Measurements from ENCODE around the gene PRPF19. TPM values are rescaled to one million over a fixed set of nuclear protein-coding genes. Genes with fewer than 3 reads are reported as not detected.

The PRPF19 gene
- total and polyA plus RNA-seq, 2 of the 8 experiments (the other 6 are each of a cell fraction or from before 2014, with no cell fraction given) = 107 to 141 TPM

GRCh38 chr11:60914633-60915247 is 8.4 kb upstream of the PRPF19 start:
- Histone ChIP-seq H3K4me1 (replicated peaks in 1 of 4; ENCODE audit: control insufficient read depth in 3 of 4, insufficient read depth in 4 of 4, low read length in 3 of 4) (peaks cover 10 to 27% (median 18%) of the 10 kb centered on the region in 4 experiments), H3K4me2 (ENCODE audit: insufficient read depth in 1 of 2, low read depth in 2 of 2, low read length in 2 of 2) (peak overlapping the region; percentile 89 to 91), H3K23ac (ENCODE audit: insufficient read length) (no peak overlapping the region), H3K56ac (replicated peaks; ENCODE audit: insufficient read length, low read depth, low read length) (no peak overlapping the region), H4K8ac (ENCODE audit: extremely low read depth, insufficient read depth, low read length) (0 out of 2 replicates have a peak overlapping the region, but pooled peaks have one; percentile 16), H4K91ac (replicated peaks; ENCODE audit: insufficient read length, low read length) (no peak overlapping the region), H3K23me2 (ENCODE audit: low read depth, low read length) (peaks cover 8% of the 10 kb centered on the region), H2BK12ac (ENCODE audit: low read depth, low read length) (no peak overlapping the region), H4K5ac (ENCODE audit: insufficient read length, low read depth, low read length) (no peak overlapping the region), H2AK5ac (ENCODE audit: low read depth, low read length) (no peak overlapping the region), H3K27me3 (replicated peaks in 1 of 4; ENCODE audit: control insufficient read depth in 3 of 4, extremely low read depth in 1 of 4, insufficient read depth in 3 of 4, low read length in 3 of 4) (peaks cover 0 to 2% (median 0%) of the 10 kb centered on the region in 4 experiments; a peak in 1 of 7 replicates), H3K9ac (replicated peaks in 1 of 4; ENCODE audit: extremely low read depth in 1 of 4, low read depth in 3 of 4, low read length in 3 of 4) (peak overlapping the region; percentile 7 to 84 (median 44); a peak in 5 of 7 replicates), H3K27ac (ENCODE audit: low read depth, low read length) (no peak overlapping the region), H3K4ac (replicated peaks; ENCODE audit: insufficient read length, low read depth, low read length) (no peak overlapping the region), H4K20me1 (replicated peaks in 1 of 2; ENCODE audit: control insufficient read depth in 1 of 2, insufficient read depth in 2 of 2, low read length in 2 of 2) (peaks cover 0 to 8% of the 10 kb centered on the region in 2 experiments), H3K4me3 (ENCODE audit: extremely low read depth in 1 of 4, insufficient read depth in 2 of 4, low read depth in 3 of 4, low read length in 4 of 4) (peak overlapping the region; percentile 63 to 82 (median 72)), H2BK120ac (replicated peaks; ENCODE audit: low read depth, low read length) (no peak overlapping the region), H2BK20ac (ENCODE audit: low read length) (no peak overlapping the region), H3K79me2 (ENCODE audit: control insufficient read depth in 1 of 2, insufficient read depth in 2 of 2, low read length in 2 of 2) (peaks cover 5 to 24% of the 10 kb centered on the region in 2 experiments), H3K9me3 (ENCODE audit: insufficient read depth in 2 of 2, low read depth in 1 of 2, low read length in 1 of 2) (no peaks in the 10 kb centered on the region), H2AFZ (ENCODE audit: low read length) (no peak overlapping the region), H3K18ac (ENCODE audit: extremely low read depth, low read length) (no peak overlapping the region; the same call in 1 of the 2 replicates), H3K36me3 (ENCODE audit: control insufficient read depth in 2 of 4, insufficient read depth in 4 of 4, low read length in 3 of 4) (peaks cover 0 to 3% (median 0%) of the 10 kb centered on the region in 4 experiments; a peak in 1 of 8 replicates), H2BK15ac (ENCODE audit: low read length) (no peak overlapping the region), H3K79me1 (ENCODE audit: low read depth, low read length) (no peaks in the 10 kb centered on the region; the same call in 1 of the 2 replicates), H3K14ac (ENCODE audit: insufficient read length) (no peak overlapping the region), H2BK5ac (ENCODE audit: low read depth, low read length) (no peak overlapping the region)
- ChIA-PET POLR2A (ENCODE audit: partially characterized antibody) (interaction anchor here (0.8 to 4.2 kb wide), 9 partner anchors 9 to 447 kb away, joined by 3 to 28 read pairs (median 4); partner anchors contain the start of genes CYB561A3, PRPF19, PTGDR2 and SLC15A3), CTCF (ENCODE audit: partially characterized antibody) (interaction anchor here (0.6 to 2.6 kb wide), 16 partner anchors 9 to 214 kb away, joined by 3 to 10 read pairs (median 5); partner anchors contain the start of gene TMEM132A)
- FAIRE-seq = no peak
- 6% methylated on average over 26 of the region's 31 CpGs; no CpG with 5 or more reads in 1 of the 2 experiments for WGBS, 2 experiments (ENCODE audit: extremely low coverage in 1 of 2, insufficient coverage in 1 of 2, insufficient read length in 1 of 2, insufficient replicate concordance in 2 of 2, low coverage in 1 of 2, low lambda C conversion rate in 2 of 2, missing lambda C conversion rate in 1 of 2)
- TF ChIP-seq HDAC2 (IDR thresholded peaks at IDR 0.05; ENCODE audit: borderline replicate concordance in 1 of 2, low read depth in 2 of 2, low read length in 2 of 2) (peak in 1 of 2 experiments; percentile 2; a peak in 1 of 4 replicates), TBP (IDR thresholded peaks at IDR 0.05; ENCODE audit: low read depth, low read length) (no peak), GTF2F1 (IDR thresholded peaks at IDR 0.05; ENCODE audit: borderline replicate concordance, low read depth, low read length) (no peak), USF2 (IDR thresholded peaks at IDR 0.05; ENCODE audit: low read length) (no peak), KDM4A (IDR thresholded peaks at IDR 0.05; ENCODE audit: low read depth, low read length, severe bottlenecking) (peak; percentile 9), SAP30 (IDR thresholded peaks at IDR 0.05; ENCODE audit: insufficient read depth, insufficient replicate concordance, low read length) (peak; percentile 85), NRF1 (IDR thresholded peaks at IDR 0.05; ENCODE audit: low read depth, low read length) (no peak), BACH1 (IDR thresholded peaks at IDR 0.05; ENCODE audit: low read length) (no peak)
- peak in 1 of 2 experiments; percentile 65 for DNase-seq (ENCODE audit: low read depth in 1 of 2, low spot score in 2 of 2)
